GM19455 (cell line): ENCODE results near the gene CRTC3.
A peak's percentile ranks its signal among the peaks of the same experiment; 100 is the strongest.

Source experiments
- ATAC-seq: cut with Tn5 transposase; IDR thresholded peaks from one replicate; pipeline ENCODE4 v1.9.1; 2021; ENCODE audit not compliant: unreplicated experiment

Gene CRTC3

GRCh38 chr15:90691369-90691768 lies 161.6 kb downstream of the CRTC3 start:
- ATAC-seq, result no peak

GRCh38 chr15:90691982-90692773 lies 162.5 kb downstream of the CRTC3 start:
- ATAC-seq, result peak; percentile 70
